ENCODE results near the gene DCDC2C. TPM values are rescaled to one million over a fixed set of nuclear protein-coding genes. Genes with fewer than 3 reads are reported as not detected.

DCDC2C gene
- total RNA-seq, 1 donor from 2014 or later = not detected

DNA sequence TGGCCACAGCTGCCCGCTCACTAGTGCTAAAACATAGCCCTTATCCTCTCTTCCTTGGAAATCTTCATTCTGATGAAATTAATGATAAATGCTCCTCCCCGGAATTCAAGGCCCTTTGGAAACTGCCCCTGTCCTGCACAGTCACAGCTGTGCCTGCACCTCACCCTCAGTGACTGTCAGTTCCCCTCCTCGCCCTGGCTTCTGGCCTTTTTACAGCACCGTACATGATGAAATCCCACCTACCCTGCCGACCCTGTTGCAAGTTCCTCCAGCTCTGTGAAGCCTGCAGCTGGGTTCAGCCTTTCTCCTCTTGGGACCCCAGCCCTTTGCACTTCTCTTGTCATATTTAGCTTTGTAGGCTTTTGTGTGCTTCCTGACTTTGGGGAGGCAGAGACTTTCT, 48.4 kb downstream of the DCDC2C start:
- intact Hi-C loops (cut with micrococcal nuclease) = no loop called here

DNA sequence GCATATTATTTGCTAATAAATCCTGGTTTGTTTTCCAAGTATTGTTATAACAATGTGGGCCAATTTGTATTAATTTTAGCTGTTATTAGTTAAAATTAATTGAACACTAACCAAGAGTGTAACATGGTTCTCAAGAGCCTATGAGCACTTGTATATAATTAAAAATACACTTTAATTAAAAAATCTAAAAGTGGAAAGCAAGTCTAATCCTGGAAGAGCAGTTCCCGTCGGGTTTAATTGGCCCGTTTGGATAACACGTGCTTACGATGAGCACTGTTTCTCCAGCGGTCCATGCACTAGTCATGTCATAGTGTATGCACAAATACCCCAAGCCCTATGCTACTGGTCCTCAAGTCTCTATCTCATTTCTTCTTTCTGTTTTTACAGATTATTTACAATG, 49.0 kb downstream of the DCDC2C start:
- CTCF ChIA-PET = no interaction called here
- H3K27me3 Mint-ChIP-seq = peaks cover 2% of the 10 kb centered on the region
- no peaks in the 10 kb centered on the region for H3K36me3 Mint-ChIP-seq (ENCODE audit: low read depth)
- H3K9me3 Mint-ChIP-seq = no peaks in the 10 kb centered on the region
- DNase-seq (no peak), ATAC-seq (ENCODE audit: low read depth) (no peak)
- POLR2A ChIA-PET = no interaction called here
- intact Hi-C loops (cut with micrococcal nuclease) = no loop called here
- TF ChIP-seq, protein P1, sequence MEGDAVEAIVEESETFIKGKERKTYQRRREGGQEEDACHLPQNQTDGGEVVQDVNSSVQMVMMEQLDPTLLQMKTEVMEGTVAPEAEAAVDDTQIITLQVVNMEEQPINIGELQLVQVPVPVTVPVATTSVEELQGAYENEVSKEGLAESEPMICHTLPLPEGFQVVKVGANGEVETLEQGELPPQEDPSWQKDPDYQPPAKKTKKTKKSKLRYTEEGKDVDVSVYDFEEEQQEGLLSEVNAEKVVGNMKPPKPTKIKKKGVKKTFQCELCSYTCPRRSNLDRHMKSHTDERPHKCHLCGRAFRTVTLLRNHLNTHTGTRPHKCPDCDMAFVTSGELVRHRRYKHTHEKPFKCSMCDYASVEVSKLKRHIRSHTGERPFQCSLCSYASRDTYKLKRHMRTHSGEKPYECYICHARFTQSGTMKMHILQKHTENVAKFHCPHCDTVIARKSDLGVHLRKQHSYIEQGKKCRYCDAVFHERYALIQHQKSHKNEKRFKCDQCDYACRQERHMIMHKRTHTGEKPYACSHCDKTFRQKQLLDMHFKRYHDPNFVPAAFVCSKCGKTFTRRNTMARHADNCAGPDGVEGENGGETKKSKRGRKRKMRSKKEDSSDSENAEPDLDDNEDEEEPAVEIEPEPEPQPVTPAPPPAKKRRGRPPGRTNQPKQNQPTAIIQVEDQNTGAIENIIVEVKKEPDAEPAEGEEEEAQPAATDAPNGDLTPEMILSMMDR (IDR thresholded peaks at IDR 0.05) = no peak
- no peak overlapping the region for H3K4me3 Mint-ChIP-seq
- H3K27ac Mint-ChIP-seq = no peak overlapping the region
- H3K4me1 Mint-ChIP-seq = no peaks in the 10 kb centered on the region

More for the DNA sequence above, 48.4 kb downstream of the DCDC2C start:
- TF ChIP-seq, protein P1 (IDR thresholded peaks at IDR 0.05) = no peak
- H3K9me3 Mint-ChIP-seq = no peaks in the 10 kb centered on the region
- H3K27ac Mint-ChIP-seq = no peak overlapping the region
- no peaks in the 10 kb centered on the region for H3K36me3 Mint-ChIP-seq (ENCODE audit: low read depth)
- CTCF ChIA-PET = no interaction called here
- H3K27me3 Mint-ChIP-seq = peaks cover 2% of the 10 kb centered on the region
- H3K4me1 Mint-ChIP-seq = no peaks in the 10 kb centered on the region
- DNase-seq = no peak
- no peak overlapping the region for H3K4me3 Mint-ChIP-seq
- no peak for ATAC-seq (ENCODE audit: low read depth)
- POLR2A ChIA-PET = no interaction called here

DNA sequence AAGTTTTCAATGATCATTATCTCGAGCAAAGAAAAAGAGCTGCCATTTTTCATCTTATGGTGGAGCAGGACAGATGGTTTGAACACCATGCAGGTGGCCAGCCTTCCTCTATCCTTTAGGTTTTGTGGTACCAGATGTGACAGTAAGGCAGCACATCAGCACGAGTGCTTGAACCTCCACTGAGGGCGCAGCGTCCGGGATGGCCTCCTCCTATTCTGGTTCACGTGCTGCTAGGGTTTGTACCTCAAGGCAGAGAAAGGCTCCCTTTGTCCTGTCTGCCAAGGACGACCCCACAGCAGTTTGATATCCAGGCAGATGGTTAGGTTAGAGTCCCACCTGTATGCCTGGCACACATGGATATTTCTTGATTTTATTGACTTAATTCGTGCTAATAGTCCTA, 50.2 kb downstream of the DCDC2C start:
- no peak for ATAC-seq (ENCODE audit: low read depth)
- Mint-ChIP-seq H3K9me3 (no peaks in the 10 kb centered on the region), H3K4me1 (no peaks in the 10 kb centered on the region), H3K27me3 (peaks cover 2% of the 10 kb centered on the region), H3K27ac (no peak overlapping the region), H3K36me3 (ENCODE audit: low read depth) (no peaks in the 10 kb centered on the region), H3K4me3 (no peak overlapping the region)
- TF ChIP-seq, protein P1 (IDR thresholded peaks at IDR 0.05) = no peak
- intact Hi-C loops (cut with micrococcal nuclease) = no loop called here
- no peak for DNase-seq
- POLR2A ChIA-PET = no interaction called here
- CTCF ChIA-PET = no interaction called here

DNA sequence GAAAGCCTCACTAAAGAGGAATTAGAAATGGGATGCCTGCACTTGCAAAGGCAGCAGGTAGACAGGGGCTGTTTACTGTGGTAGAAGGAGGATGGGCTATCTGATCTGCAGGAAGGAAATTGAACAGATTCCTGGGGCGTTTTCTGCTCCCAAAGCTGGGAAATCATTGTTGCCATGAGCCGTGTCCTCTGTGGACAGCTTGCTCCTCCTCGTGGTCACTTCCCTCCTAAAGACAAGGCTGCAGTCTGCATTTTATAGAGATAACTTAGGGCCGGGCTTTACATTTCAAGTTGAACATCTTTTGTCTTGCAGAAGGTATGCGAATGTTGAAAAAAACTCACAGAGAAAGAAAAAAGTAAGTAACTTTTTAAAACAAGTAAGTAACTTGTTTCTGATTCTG, 50.9 kb downstream of the DCDC2C start:
- POLR2A ChIA-PET = no interaction called here
- no peaks in the 10 kb centered on the region for H3K36me3 Mint-ChIP-seq (ENCODE audit: low read depth)
- CTCF ChIA-PET = no interaction called here

DNA sequence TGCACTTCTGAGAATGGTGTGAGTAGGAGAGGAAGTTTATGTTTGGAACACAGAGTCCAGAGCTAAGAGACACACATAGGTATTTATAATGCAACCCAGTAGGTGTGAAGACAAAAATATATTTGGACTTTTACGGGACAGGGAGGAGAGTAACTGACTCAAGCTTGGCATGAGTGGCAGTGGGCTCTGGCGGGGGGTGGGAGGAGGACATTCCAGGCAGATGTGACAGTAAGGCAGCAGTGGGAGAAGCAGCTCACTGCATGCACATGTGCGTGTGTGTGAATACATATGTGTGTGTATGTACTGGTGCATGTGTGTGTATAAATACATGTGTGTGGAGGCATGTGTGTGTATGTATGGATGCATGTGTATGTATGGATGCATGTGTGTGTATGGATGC, 51.4 kb downstream of the DCDC2C start:
- DNase-seq = no peak
- H3K36me3 Mint-ChIP-seq (ENCODE audit: low read depth) = no peaks in the 10 kb centered on the region
- H3K9me3 Mint-ChIP-seq = no peaks in the 10 kb centered on the region
- intact Hi-C loops (cut with micrococcal nuclease) = no loop called here
- no peak overlapping the region for H3K27ac Mint-ChIP-seq
- CTCF ChIA-PET = no interaction called here
- no peak for ATAC-seq (ENCODE audit: low read depth)
- H3K4me1 Mint-ChIP-seq = no peaks in the 10 kb centered on the region
- H3K4me3 Mint-ChIP-seq = no peak overlapping the region
- TF ChIP-seq, protein P1 (IDR thresholded peaks at IDR 0.05) = no peak
- peaks cover 4% of the 10 kb centered on the region for H3K27me3 Mint-ChIP-seq
- POLR2A ChIA-PET = no interaction called here

More for the DNA sequence above, 50.9 kb downstream of the DCDC2C start:
- Mint-ChIP-seq H3K27ac (no peak overlapping the region), H3K4me3 (no peak overlapping the region), H3K9me3 (no peaks in the 10 kb centered on the region), H3K27me3 (peaks cover 3% of the 10 kb centered on the region), H3K4me1 (no peaks in the 10 kb centered on the region)
- no peak for DNase-seq
- ATAC-seq (ENCODE audit: low read depth) = no peak
- intact Hi-C loops (cut with micrococcal nuclease) = no loop called here
- TF ChIP-seq, protein P1 (IDR thresholded peaks at IDR 0.05) = no peak

Measured in activated B cell treated with CpG ODN at 0.5 μM for 24 hours (primary cell).